Ishikawa (cell line): ENCODE measurements around the gene RGS7.

ENCODE experiments used
- CEBPB ChIP-seq: IDR thresholded peaks from 2 replicates; pipeline ENCODE4 v1.6.1; 2012
- CREB1 ChIP-seq: IDR thresholded peaks from 2 replicates; pipeline ENCODE4 v1.6.1; 2012; ENCODE audit warnings: low read depth
- EGR1 ChIP-seq: IDR thresholded peaks from 2 replicates; pipeline ENCODE4 v1.6.1; 2012
- EP300 ChIP-seq: IDR thresholded peaks from 2 replicates; pipeline ENCODE4 v1.6.1; 2012; ENCODE audit warnings: borderline replicate concordance
- FOXM1 ChIP-seq: IDR thresholded peaks from 2 replicates; pipeline ENCODE4 v1.6.1; 2012; ENCODE audit warnings: low read depth, borderline replicate concordance
- NFIC ChIP-seq: IDR thresholded peaks from 2 replicates; pipeline ENCODE4 v1.6.1; 2012
- RAD21 ChIP-seq: IDR thresholded peaks from 2 replicates; pipeline ENCODE4 v1.6.1; 2012; ENCODE audit warnings: low read depth
- TAF1 ChIP-seq: IDR thresholded peaks from 2 replicates; pipeline ENCODE4 v1.6.1; 2012; ENCODE audit warnings: low read depth, mild to moderate bottlenecking
- TCF12 ChIP-seq: IDR thresholded peaks from 2 replicates; pipeline ENCODE4 v1.6.1; 2012; ENCODE audit warnings: low read depth
- TEAD4 ChIP-seq: IDR thresholded peaks from 2 replicates; pipeline ENCODE4 v1.6.1; 2012
- YY1 ChIP-seq: IDR thresholded peaks from 2 replicates; pipeline ENCODE4 v1.6.1; 2012; ENCODE audit warnings: low read depth
- ZBTB7A ChIP-seq: IDR thresholded peaks from 2 replicates; pipeline ENCODE4 v1.6.1; 2012; ENCODE audit warnings: low read depth
- TF ChIP-seq, protein P1 (sequence below): IDR thresholded peaks from 2 replicates; pipeline ENCODE4 v1.6.1; 2012
- TF ChIP-seq, protein P2 (sequence below): IDR thresholded peaks from 2 replicates; pipeline ENCODE4 v1.6.1; 2012
- TF ChIP-seq, protein P3 (sequence below): IDR thresholded peaks from 2 replicates; pipeline ENCODE4 v1.6.1; 2012; ENCODE audit warnings: low read depth, mild to moderate bottlenecking

The RGS7 gene

DNA sequence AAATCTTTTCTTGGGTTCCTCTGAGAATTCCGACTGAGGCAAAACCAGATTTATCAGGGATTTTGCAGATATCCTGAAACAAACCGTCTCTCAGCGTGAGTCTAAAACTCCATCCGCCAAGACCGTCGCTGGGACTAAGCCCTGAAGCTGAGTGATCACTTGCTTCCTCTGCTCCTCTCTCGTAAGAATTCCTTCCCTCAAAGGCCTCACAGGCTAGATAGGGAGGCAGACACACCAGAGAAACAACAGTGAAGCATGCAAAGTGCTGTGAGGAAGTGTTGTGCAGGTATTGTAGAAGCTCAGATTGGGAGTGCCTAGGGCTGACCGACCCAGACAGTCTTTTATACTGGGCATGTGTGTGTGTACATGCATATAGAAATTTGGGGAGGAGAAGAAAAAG is 119.1 kb downstream of the RGS7 start:
- TF ChIP-seq RAD21 (no peak), CEBPB (no peak), EGR1 (no peak), TEAD4 (no peak), CREB1 (no peak), TAF1 (no peak), YY1 (no peak), NFIC (no peak), FOXM1 (no peak), TCF12 (no peak), ZBTB7A (no peak), EP300 (no peak)
- TF ChIP-seq, protein P1, sequence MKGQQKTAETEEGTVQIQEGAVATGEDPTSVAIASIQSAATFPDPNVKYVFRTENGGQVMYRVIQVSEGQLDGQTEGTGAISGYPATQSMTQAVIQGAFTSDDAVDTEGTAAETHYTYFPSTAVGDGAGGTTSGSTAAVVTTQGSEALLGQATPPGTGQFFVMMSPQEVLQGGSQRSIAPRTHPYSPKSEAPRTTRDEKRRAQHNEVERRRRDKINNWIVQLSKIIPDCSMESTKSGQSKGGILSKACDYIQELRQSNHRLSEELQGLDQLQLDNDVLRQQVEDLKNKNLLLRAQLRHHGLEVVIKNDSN = no peak
- TF ChIP-seq, protein P2, sequence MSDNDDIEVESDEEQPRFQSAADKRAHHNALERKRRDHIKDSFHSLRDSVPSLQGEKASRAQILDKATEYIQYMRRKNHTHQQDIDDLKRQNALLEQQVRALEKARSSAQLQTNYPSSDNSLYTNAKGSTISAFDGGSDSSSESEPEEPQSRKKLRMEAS = no peak
- TF ChIP-seq, protein P3, sequence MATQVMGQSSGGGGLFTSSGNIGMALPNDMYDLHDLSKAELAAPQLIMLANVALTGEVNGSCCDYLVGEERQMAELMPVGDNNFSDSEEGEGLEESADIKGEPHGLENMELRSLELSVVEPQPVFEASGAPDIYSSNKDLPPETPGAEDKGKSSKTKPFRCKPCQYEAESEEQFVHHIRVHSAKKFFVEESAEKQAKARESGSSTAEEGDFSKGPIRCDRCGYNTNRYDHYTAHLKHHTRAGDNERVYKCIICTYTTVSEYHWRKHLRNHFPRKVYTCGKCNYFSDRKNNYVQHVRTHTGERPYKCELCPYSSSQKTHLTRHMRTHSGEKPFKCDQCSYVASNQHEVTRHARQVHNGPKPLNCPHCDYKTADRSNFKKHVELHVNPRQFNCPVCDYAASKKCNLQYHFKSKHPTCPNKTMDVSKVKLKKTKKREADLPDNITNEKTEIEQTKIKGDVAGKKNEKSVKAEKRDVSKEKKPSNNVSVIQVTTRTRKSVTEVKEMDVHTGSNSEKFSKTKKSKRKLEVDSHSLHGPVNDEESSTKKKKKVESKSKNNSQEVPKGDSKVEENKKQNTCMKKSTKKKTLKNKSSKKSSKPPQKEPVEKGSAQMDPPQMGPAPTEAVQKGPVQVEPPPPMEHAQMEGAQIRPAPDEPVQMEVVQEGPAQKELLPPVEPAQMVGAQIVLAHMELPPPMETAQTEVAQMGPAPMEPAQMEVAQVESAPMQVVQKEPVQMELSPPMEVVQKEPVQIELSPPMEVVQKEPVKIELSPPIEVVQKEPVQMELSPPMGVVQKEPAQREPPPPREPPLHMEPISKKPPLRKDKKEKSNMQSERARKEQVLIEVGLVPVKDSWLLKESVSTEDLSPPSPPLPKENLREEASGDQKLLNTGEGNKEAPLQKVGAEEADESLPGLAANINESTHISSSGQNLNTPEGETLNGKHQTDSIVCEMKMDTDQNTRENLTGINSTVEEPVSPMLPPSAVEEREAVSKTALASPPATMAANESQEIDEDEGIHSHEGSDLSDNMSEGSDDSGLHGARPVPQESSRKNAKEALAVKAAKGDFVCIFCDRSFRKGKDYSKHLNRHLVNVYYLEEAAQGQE = no peak

DNA sequence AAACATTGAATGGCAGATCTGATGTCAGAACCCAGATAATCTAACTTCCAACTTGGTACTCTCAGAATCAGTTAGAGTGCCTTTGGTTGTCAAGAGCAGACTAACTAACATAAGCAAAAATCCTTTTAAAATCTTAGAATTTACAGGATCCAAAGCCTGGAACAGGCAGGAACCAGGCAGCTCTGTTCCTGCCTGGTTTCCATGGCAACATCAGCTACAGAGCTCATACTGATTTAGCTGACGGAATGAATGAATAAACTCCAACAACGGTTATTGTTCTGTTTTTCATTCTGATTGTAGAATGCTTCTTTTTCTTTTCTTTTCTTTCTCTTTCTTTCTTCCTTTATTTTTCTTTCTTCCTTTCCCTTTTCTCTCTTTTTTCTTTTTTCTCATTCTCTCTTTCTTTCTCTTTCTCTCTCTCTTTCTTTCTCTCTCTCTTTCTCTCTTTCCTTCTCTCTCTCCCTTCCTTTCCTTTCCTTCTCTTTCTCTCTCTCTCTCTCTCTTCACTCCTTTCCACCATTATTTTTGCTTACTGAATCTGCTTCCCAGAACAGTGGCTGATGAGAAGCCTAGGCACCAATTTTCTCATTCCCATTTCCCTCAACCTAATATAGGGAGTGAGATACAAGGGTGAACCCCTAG is 121.6 kb downstream of the RGS7 start:
- no peak for TF ChIP-seq FOXM1
- TF ChIP-seq TEAD4 = no peak
- TF ChIP-seq TAF1 = no peak
- TF ChIP-seq, protein P2 = no peak
- TF ChIP-seq, protein P3 = no peak

DNA sequence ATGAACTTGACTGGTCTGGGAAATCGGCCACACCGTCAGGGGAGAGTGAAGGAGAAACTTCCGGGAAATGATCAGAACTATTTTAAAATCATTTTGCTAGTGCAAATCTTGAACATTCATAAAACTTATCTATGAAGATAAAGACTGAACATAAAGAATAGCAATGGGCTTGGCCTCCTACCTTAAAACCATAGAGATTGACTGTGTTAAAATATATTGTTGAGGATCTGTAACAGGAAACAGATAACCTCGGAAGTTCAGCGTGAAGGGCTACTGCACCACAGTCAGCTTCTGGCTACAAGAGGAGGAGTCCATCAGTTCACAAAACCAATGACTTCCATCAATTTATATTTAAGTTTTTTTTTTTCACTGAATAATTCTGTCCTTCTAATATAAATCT is 127.3 kb downstream of the RGS7 start:
- TF ChIP-seq FOXM1 (no peak), EP300 (no peak), ZBTB7A (no peak), NFIC (no peak)
- TF ChIP-seq, protein P1 = no peak

DNA sequence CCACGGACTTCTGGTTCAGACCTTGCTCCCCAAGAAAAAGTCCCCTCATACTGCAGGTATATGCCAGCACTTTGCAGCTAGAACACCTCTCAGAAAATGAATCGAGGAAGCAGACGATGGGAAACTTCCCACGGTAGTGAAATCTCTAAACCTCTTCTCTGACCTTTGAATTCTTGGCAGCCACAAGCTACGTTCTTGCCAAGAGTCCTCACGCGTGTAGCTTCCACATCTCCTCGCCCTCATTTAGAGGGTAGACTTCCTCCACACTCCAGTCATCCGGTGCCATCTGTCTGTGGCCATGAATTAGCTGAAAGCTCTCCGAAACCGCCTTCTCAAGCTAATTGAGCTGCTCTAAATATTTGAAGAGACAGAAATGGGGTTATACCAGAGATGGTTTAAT is 127.8 kb downstream of the RGS7 start:
- TF ChIP-seq EP300 = no peak
- no peak for TF ChIP-seq TEAD4
- TF ChIP-seq RAD21 = no peak
- TF ChIP-seq, protein P2 = no peak
- TF ChIP-seq TAF1 = no peak
- TF ChIP-seq CEBPB = no peak
- no peak for TF ChIP-seq ZBTB7A
- TF ChIP-seq NFIC = no peak
- TF ChIP-seq EGR1 = no peak
- TF ChIP-seq, protein P3 = no peak
- TF ChIP-seq FOXM1 = no peak
- no peak for TF ChIP-seq YY1
- no peak for TF ChIP-seq CREB1
- TF ChIP-seq, protein P1 = no peak
- TF ChIP-seq TCF12 = no peak
